GM12873 (cell line): ENCODE measurements around the gene ACAN.

Source experiments
- CTCF ChIP-seq: IDR thresholded peaks from 2 replicates; pipeline ENCODE4 v1.5.1; 2012; ENCODE audit warnings: low read depth, mild to moderate bottlenecking, moderate library complexity, low read length, control low read depth; ENCODE audit not compliant: insufficient read depth; ENCODE audit errors: missing control alignments

Gene ACAN

DNA sequence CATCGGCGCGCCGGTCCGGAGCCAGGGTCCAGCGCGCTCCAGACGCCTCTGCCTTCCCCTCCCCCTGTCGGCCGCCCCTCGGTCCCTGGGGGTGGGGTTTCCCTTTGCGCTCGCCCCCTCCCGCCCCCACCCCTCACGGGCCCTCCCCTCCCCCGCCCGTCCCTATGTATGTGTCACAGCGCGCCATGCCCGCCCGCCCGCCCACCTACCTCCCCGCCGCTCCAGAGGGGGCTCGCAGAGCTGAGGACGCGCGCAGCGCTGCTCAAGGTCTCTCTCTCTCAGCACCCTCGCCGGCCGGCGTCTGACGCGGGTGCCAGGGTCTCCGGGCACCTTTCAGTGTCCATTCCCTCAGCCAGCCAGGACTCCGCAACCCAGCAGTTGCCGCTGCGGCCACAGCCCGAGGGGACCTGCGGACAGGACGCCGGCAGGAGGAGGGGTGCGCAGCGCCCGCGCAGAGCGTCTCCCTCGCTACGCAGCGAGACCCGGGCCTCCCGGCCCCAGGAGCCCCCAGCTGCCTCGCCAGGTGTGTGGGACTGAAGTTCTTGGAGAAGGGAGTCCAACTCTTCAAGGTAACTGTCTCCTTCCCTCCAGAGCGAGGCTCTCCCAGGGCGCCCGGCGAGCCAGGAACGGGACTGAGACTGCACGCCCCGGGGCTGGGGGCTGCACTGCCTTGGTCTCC is at the start of gene ACAN:
ACAN (plus strand) TSS at position 196 of the 679 bp plus-strand sequence. CDS start 32,771 bp downstream, outside the sequence.
- no peak for TF ChIP-seq CTCF

DNA sequence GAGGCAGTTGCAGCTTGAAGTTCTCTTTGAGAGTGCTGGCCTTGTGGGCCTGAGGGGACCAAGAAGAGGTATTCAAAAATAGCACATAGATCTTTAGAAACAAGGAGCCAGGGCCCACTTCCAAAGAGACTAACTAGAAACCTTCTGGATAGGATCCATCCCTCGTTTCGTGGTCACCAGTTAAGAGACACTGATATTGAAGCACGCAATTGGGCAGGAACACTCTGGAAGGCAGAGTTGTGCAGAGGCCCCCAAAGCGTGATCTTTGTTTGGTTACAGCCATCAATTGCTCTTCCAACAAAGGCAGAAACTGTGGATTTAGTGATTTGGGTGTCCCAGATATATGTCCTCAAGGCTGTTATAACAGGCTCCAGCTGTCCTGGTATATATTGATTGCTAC is 46.7 kb upstream of the ACAN start:
- TF ChIP-seq CTCF = no peak

GRCh38 chr15:88756921-88757320 is 46.3 kb upstream of the ACAN start:
- TF ChIP-seq CTCF = no peak

DNA sequence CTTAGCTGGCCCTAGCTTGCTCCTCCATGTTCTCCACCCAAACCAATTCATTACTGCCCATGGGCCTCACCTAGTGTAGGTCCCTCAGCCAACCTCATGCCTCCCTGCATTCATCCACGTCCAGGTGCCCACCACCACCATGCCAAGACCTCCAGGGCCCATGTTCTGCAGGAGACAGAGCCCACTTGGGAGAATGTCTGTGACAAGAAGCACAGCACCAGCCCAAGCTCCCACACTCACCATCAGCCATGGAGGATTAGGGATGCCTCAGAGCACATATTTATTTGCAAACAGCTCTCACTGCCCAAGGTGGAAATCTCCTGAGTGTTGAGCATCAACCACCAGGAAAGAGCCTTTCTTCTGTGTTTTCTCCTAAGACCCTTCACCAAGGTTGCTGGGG is 43.4 kb upstream of the ACAN start:
- no peak for TF ChIP-seq CTCF

DNA sequence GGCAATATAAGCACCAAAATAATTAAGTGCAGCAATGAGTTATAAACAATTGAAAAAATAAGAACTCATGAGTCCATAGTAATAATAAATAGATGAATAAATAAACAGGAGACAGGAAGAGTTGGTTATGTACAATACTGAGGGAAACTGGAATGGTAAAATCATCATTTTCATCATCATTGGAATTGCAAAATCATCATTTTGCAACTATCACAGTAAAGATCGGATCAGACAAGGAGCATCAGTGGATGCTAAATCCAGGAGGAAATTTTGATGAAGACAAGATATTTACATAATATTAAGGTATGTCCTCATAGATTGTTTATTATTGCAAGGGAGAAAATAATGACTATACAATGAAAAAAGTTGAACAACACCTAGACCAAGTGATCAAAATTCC is 38.8 kb upstream of the ACAN start:
- TF ChIP-seq CTCF = no peak

- TF ChIP-seq CTCF = no peak
Measured at GRCh38 chr15:88765212-88765611, 38.0 kb upstream of the ACAN start.

- no peak for TF ChIP-seq CTCF
Measured at GRCh38 chr15:88769161-88769971, 33.9 kb upstream of the ACAN start.
